H1 (cell line): ENCODE results near the gene KCNG3. TPM values are rescaled to one million over a fixed set of nuclear protein-coding genes. Genes with fewer than 3 reads are reported as not detected.

ENCODE experiments used
- ASH2L ChIP-seq: fragments of 200-600, 300-600 bp; sonication (generic); IDR thresholded peaks from one replicate; pipeline ENCODE4 v1.7.1; 2017; ENCODE audit warnings: low read length
- EP300 ChIP-seq, 2 experiments: IDR thresholded peaks; 1 replicate in 1 of 2; 2 replicates in 1 of 2; pipeline ENCODE4 v1.6.1; 2011 to 2012; ENCODE audit warnings: low read depth in 2 of 2, low read length in 2 of 2, mild to moderate bottlenecking in 2 of 2, borderline replicate concordance in 1 of 2, inconsistent platforms in 1 of 2, moderate library complexity in 1 of 2
- FOSL1 ChIP-seq: IDR thresholded peaks from 2 replicates; pipeline ENCODE4 v1.6.1; 2011; ENCODE audit warnings: mild to moderate bottlenecking, low read depth, low read length, moderate library complexity; ENCODE audit not compliant: insufficient read depth
- GTF2F1 ChIP-seq: IDR thresholded peaks from 2 replicates; pipeline ENCODE4 v1.6.1; 2012; ENCODE audit warnings: low read depth, low read length, improper control_type of control experiment, borderline replicate concordance
- HDAC2 ChIP-seq, 2 experiments: fragments of 300-600 bp in 1 of 2; sonication (generic) in 1 of 2; IDR thresholded peaks; 2 replicates each; pipeline ENCODE4 v1.6.1; 2011 to 2012; ENCODE audit warnings: low read depth in 2 of 2, low read length in 2 of 2, mild to moderate bottlenecking in 2 of 2, moderate library complexity in 2 of 2, borderline replicate concordance in 1 of 2, inconsistent platforms in 1 of 2
- NRF1 ChIP-seq: IDR thresholded peaks from 2 replicates; pipeline ENCODE4 v1.6.1; 2011; ENCODE audit warnings: mild to moderate bottlenecking, low read depth, low read length, improper control_type of control experiment
- POLR2A ChIP-seq, 2 experiments: IDR thresholded peaks; 1 replicate in 1 of 2; 2 replicates in 1 of 2; pipeline ENCODE4 v1.6.1; 2011; ENCODE audit warnings: low read depth in 2 of 2, low read length in 2 of 2, mild to moderate bottlenecking in 2 of 2; ENCODE audit errors: control extremely low read depth in 1 of 2
- RBBP5 ChIP-seq: IDR thresholded peaks from 2 replicates; pipeline ENCODE4 v1.7.1; 2012; ENCODE audit warnings: low read depth, mild to moderate bottlenecking, inconsistent platforms, low read length, moderate library complexity, borderline replicate concordance
- SIRT6 ChIP-seq: IDR thresholded peaks from one replicate; pipeline ENCODE4 v1.7.1; 2012; ENCODE audit warnings: low read length, inconsistent platforms
- polyA plus RNA-seq, 7 experiments: library from polyadenylated mRNA; depleted of rRNA in 3 of 7; stranded (reverse) in 5 of 7; unstranded in 2 of 7; fragments of >200 nt in 5 of 7; fragments of 200-250 nt in 2 of 7; gene quantifications; 1 replicate in 5 of 7; 2 replicates in 1 of 7; 4 replicates in 1 of 7; pipeline versions ENCODE4 v1.2.1 to v1.2.3, GENCODE V29; 2011 to 2013; ENCODE audit warnings: missing spikeins in 2 of 7, mixed read lengths in 2 of 7
- total RNA-seq: library from RNA; stranded (reverse); fragmentation: NEBNext Ultra II Directional; extraction: Animal tissue kit (Norgen Biotek cat#: 25700); gene quantifications from 2 replicates; pipeline ENCODE4 v1.2.1, GENCODE V29; 2021

The KCNG3 gene
- total and polyA plus RNA-seq, 2 of the 8 experiments (the other 6 are each of a cell fraction or from before 2014, with no cell fraction given), result 8.1 to 21.3 TPM

DNA sequence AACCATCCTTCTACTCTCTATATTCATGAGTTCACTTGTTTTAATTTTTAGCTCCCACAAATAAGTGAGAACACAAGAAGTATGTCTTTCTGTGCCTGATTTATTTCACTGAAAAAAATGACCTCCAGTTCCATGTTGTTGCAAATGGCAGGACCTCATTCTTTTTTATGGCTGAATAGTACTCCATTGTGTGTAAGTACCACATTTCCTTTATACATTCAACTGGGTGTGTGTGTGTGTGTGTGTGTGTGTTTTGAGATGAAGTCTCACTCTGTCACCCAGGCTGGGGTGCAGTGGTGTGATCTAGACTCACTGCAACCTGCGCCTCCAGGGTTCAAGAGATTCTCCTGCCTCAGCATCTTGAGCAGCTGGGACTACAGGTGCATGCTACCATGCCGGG is 41.2 kb downstream of the KCNG3 start (continued):
- TF ChIP-seq RBBP5 (no peak), HDAC2 (IDR thresholded peaks at IDR 0.05; ENCODE audit: borderline replicate concordance in 1 of 2, low read depth in 2 of 2, low read length in 2 of 2) (no peak), NRF1 (no peak), EP300 (IDR thresholded peaks at IDR 0.05; ENCODE audit: borderline replicate concordance in 1 of 2, low read depth in 2 of 2, low read length in 2 of 2) (no peak), FOSL1 (no peak), ASH2L (no peak), SIRT6 (no peak), GTF2F1 (no peak), POLR2A (IDR thresholded peaks at IDR 0.05; ENCODE audit: control extremely low read depth in 1 of 2, low read depth in 2 of 2, low read length in 2 of 2) (no peak)
